Measurements from ENCODE around the gene PLPP7.

- TF ChIP-seq CTCF (IDR thresholded peaks at IDR 0.05) (no peak), POLR2A (IDR thresholded peaks at IDR 0.05) (no peak)
These were observed 57.0 kb downstream of the PLPP7 start for GRCh38 chr9:131346559-131346958.
